WTC11 (cell line): ENCODE measurements around the gene TDRD15. TPM values are rescaled to one million over a fixed set of nuclear protein-coding genes. Genes with fewer than 3 reads are reported as not detected.

Source experiments
- ATAC-seq: fragments of 200-7000 bp; cut with Tn5 transposase; 2 replicates; pipeline ENCODE4 v1.10.0; 2021; ENCODE audit warnings: mild to moderate bottlenecking, moderate library complexity
- CTCF ChIA-PET: fragments of 300-600 bp; sonication (Branson Sonifier 250); formaldehyde crosslinking; loops from one replicate; lab custom pipeline; 2021; ENCODE audit warnings: antibody characterized with exemption; lab: Charles Lee
- POLR2A ChIA-PET: fragments of 350-600 bp; sonication (Branson Sonifier 250); formaldehyde crosslinking; loops from one replicate; lab custom pipeline; 2021; ENCODE audit warnings: antibody characterized with exemption; lab: Charles Lee
- DNase-seq: peaks from one replicate; pipeline ENCODE4 v3.0.0; 2021; ENCODE audit warnings: low spot score
- H3K27ac Mint-ChIP-seq: 2 replicates; pipeline ENCODE4 v1.8.0; 2021; ENCODE audit warnings: mixed read lengths
- H3K27me3 Mint-ChIP-seq: 2 replicates; pipeline ENCODE4 v1.8.0; 2021; ENCODE audit warnings: low read depth, mild to moderate bottlenecking, moderate library complexity, mixed read lengths
- H3K36me3 Mint-ChIP-seq: 2 replicates; pipeline ENCODE4 v1.8.0; 2021; ENCODE audit warnings: mixed read lengths
- H3K4me1 Mint-ChIP-seq: 2 replicates; pipeline ENCODE4 v1.8.0; 2022; ENCODE audit warnings: mixed read lengths
- H3K4me3 Mint-ChIP-seq: 2 replicates; pipeline ENCODE4 v1.8.0; 2021; ENCODE audit warnings: mild to moderate bottlenecking, moderate library complexity, mixed read lengths
- H3K9me3 Mint-ChIP-seq: 2 replicates; pipeline ENCODE4 v1.8.0; 2021; ENCODE audit warnings: mixed read lengths
- ATF1 ChIP-seq: sonication (generic); formaldehyde crosslinking; IDR thresholded peaks from 2 replicates; pipeline ENCODE4 v1.8.1; 2023; ENCODE audit warnings: mild to moderate bottlenecking, moderate library complexity, missing genetic modification reagents
- CBFB ChIP-seq: sonication (generic); formaldehyde crosslinking; IDR thresholded peaks from 2 replicates; pipeline ENCODE4 v1.8.1; 2022; ENCODE audit warnings: mild to moderate bottlenecking, low read depth, missing genetic modification reagents
- ESRRA ChIP-seq: sonication (generic); formaldehyde crosslinking; IDR thresholded peaks from 2 replicates; pipeline ENCODE4 v1.8.1; 2022; ENCODE audit warnings: mild to moderate bottlenecking, missing genetic modification reagents, borderline replicate concordance
- ETV6 ChIP-seq: sonication (generic); formaldehyde crosslinking; IDR thresholded peaks from 2 replicates; pipeline ENCODE4 v1.8.1; 2022; ENCODE audit warnings: mild to moderate bottlenecking, missing genetic modification reagents
- FOXP1 ChIP-seq: sonication (generic); formaldehyde crosslinking; IDR thresholded peaks from 2 replicates; pipeline ENCODE4 v1.8.0; 2022; ENCODE audit warnings: missing genetic modification reagents, mild to moderate bottlenecking, moderate library complexity, borderline replicate concordance
- GABPB1 ChIP-seq: sonication (generic); formaldehyde crosslinking; IDR thresholded peaks from 2 replicates; pipeline ENCODE4 v1.8.1; 2023; ENCODE audit warnings: mild to moderate bottlenecking, missing genetic modification reagents
- NFYB ChIP-seq: sonication (generic); formaldehyde crosslinking; conservative IDR thresholded peaks from 2 replicates; pipeline ENCODE4 v1.8.0; 2022; ENCODE audit warnings: low read depth, missing genetic modification reagents
- NR2C2 ChIP-seq: sonication (generic); formaldehyde crosslinking; IDR thresholded peaks from 2 replicates; pipeline ENCODE4 v1.8.0; 2022; ENCODE audit warnings: mild to moderate bottlenecking, missing genetic modification reagents
- OVOL2 ChIP-seq: fragments of 250-450 bp; sonication (Bioruptor Pico); IDR thresholded peaks from 2 replicates; pipeline ENCODE4 v1.9.0; 2021; ENCODE audit warnings: mild to moderate bottlenecking, borderline replicate concordance
- TEAD4 ChIP-seq: sonication (generic); formaldehyde crosslinking; IDR thresholded peaks from 2 replicates; pipeline ENCODE4 v1.8.0; 2022; ENCODE audit warnings: mild to moderate bottlenecking, missing genetic modification reagents
- ZNF121 ChIP-seq: sonication (generic); formaldehyde crosslinking; IDR thresholded peaks from 2 replicates; pipeline ENCODE4 v1.8.0; 2023; ENCODE audit warnings: missing genetic modification reagents
- ZNF138 ChIP-seq: sonication (generic); formaldehyde crosslinking; conservative IDR thresholded peaks from 2 replicates; pipeline ENCODE4 v1.8.1; 2022; ENCODE audit warnings: mild to moderate bottlenecking, moderate library complexity, missing genetic modification reagents
- total RNA-seq: library from RNA; stranded (reverse); gene quantifications from 3 replicates; pipeline ENCODE4 v1.2.3, GENCODE V29; 2021
- TF ChIP-seq, protein P1 (sequence below): sonication (generic); formaldehyde crosslinking; IDR thresholded peaks from 2 replicates; pipeline ENCODE4 v1.8.1; 2023; ENCODE audit warnings: mild to moderate bottlenecking, missing genetic modification reagents, borderline replicate concordance
- TF ChIP-seq, protein P2 (sequence below): fragments of 250-450 bp; sonication (Bioruptor Pico); IDR thresholded peaks from 2 replicates; pipeline ENCODE4 v2.1.2; 2022; ENCODE audit warnings: mild to moderate bottlenecking, moderate library complexity
- TF ChIP-seq, protein P3 (sequence below): sonication (generic); formaldehyde crosslinking; IDR thresholded peaks from 2 replicates; pipeline ENCODE4 v1.8.0; 2022; ENCODE audit warnings: mild to moderate bottlenecking, missing genetic modification reagents
- TF ChIP-seq, protein P4 (sequence below): sonication (generic); formaldehyde crosslinking; IDR thresholded peaks from 2 replicates; pipeline ENCODE4 v1.8.1; 2022; ENCODE audit warnings: mild to moderate bottlenecking, moderate library complexity, missing genetic modification reagents
- TF ChIP-seq, protein P5 (sequence below): sonication (generic); formaldehyde crosslinking; IDR thresholded peaks from 2 replicates; pipeline ENCODE4 v1.8.1; 2022; ENCODE audit warnings: low read depth, missing genetic modification reagents, borderline replicate concordance
- TF ChIP-seq, protein P6 (sequence below): sonication (generic); formaldehyde crosslinking; IDR thresholded peaks from 2 replicates; pipeline ENCODE4 v1.8.1; 2022; ENCODE audit warnings: low read depth, mild to moderate bottlenecking, moderate library complexity, missing genetic modification reagents, borderline replicate concordance
- TF ChIP-seq, protein P7 (sequence below): sonication (generic); formaldehyde crosslinking; IDR thresholded peaks from 2 replicates; pipeline ENCODE4 v1.8.1; 2022; ENCODE audit warnings: mild to moderate bottlenecking, missing genetic modification reagents, moderate library complexity, borderline replicate concordance

Gene TDRD15
- total RNA-seq, 1 experiment from 2014 or later, result not detected

DNA sequence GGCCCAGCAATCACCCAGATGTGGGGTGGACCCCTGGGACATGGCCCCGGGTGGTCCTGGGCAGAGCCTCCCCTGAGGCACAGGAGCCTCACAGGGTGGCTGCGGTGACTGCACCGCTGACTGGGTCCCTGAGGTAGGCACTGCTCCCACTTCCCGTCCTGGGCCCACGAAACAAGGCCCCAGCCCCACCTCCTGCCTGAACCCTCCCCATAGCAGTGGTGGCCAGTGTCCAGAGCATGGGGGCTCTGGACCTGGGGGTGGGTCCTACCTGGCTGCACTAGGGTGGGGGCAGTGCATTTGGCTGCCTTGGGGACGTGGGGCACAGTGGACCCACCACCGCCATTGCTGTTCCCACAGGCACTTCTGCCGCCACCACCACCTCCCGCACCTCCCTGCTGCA, 39.4 kb downstream of the TDRD15 start:
- CTCF ChIA-PET, result no interaction called here
- no peaks in the 10 kb centered on the region for H3K4me1 Mint-ChIP-seq

DNA sequence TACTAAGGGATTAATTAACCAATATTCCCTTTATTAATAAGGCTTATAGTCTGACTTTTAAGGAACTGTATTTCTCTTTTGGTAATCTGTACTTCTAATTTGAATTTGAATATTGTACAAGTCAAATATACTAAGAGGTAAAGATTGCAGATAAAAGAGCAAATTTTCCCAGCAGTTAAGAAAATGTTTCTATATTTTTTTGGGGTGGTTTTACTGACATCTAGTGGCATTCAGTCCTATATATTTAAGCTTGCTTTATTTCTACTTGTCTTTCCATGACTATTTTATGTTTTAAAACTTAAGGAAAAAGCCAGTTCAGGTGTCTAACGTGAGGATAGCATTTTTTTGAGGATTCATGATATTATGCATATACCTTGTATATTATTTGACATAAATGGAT, 41.6 kb downstream of the TDRD15 start:
- Mint-ChIP-seq H3K36me3 (no peaks in the 10 kb centered on the region), H3K4me1 (no peaks in the 10 kb centered on the region), H3K27ac (no peak overlapping the region), H3K4me3 (no peak overlapping the region), H3K9me3 (peaks cover 16% of the 10 kb centered on the region), H3K27me3 (no peaks in the 10 kb centered on the region)
- DNase-seq (no peak), ATAC-seq (no peak)
- TF ChIP-seq, protein P1, sequence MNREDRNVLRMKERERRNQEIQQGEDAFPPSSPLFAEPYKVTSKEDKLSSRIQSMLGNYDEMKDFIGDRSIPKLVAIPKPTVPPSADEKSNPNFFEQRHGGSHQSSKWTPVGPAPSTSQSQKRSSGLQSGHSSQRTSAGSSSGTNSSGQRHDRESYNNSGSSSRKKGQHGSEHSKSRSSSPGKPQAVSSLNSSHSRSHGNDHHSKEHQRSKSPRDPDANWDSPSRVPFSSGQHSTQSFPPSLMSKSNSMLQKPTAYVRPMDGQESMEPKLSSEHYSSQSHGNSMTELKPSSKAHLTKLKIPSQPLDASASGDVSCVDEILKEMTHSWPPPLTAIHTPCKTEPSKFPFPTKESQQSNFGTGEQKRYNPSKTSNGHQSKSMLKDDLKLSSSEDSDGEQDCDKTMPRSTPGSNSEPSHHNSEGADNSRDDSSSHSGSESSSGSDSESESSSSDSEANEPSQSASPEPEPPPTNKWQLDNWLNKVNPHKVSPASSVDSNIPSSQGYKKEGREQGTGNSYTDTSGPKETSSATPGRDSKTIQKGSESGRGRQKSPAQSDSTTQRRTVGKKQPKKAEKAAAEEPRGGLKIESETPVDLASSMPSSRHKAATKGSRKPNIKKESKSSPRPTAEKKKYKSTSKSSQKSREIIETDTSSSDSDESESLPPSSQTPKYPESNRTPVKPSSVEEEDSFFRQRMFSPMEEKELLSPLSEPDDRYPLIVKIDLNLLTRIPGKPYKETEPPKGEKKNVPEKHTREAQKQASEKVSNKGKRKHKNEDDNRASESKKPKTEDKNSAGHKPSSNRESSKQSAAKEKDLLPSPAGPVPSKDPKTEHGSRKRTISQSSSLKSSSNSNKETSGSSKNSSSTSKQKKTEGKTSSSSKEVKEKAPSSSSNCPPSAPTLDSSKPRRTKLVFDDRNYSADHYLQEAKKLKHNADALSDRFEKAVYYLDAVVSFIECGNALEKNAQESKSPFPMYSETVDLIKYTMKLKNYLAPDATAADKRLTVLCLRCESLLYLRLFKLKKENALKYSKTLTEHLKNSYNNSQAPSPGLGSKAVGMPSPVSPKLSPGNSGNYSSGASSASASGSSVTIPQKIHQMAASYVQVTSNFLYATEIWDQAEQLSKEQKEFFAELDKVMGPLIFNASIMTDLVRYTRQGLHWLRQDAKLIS, result no peak
- TF ChIP-seq ZNF138 (CRISPR knock-in tag), result no peak
- TF ChIP-seq, protein P2, sequence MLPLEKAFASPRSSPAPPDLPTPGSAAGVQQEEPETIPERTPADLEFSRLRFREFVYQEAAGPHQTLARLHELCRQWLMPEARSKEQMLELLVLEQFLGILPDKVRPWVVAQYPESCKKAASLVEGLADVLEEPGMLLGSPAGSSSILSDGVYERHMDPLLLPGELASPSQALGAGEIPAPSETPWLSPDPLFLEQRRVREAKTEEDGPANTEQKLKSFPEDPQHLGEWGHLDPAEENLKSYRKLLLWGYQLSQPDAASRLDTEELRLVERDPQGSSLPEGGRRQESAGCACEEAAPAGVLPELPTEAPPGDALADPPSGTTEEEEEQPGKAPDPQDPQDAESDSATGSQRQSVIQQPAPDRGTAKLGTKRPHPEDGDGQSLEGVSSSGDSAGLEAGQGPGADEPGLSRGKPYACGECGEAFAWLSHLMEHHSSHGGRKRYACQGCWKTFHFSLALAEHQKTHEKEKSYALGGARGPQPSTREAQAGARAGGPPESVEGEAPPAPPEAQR (CRISPR knock-in tag), result no peak
- ChIA-PET CTCF (interaction anchor here (0.5 to 1.4 kb wide), 3 partner anchors 33 to 122 kb away, joined by 3 to 10 read pairs (median 3); partner anchors contain the start of gene APOB), POLR2A (no interaction called here)

More for the DNA sequence above, 39.4 kb downstream of the TDRD15 start:
- Mint-ChIP-seq H3K27ac (no peak overlapping the region), H3K27me3 (no peaks in the 10 kb centered on the region), H3K9me3 (peaks cover 9% of the 10 kb centered on the region), H3K4me3 (no peak overlapping the region), H3K36me3 (no peaks in the 10 kb centered on the region)
- POLR2A ChIA-PET, result no interaction called here
- TF ChIP-seq, protein P3, sequence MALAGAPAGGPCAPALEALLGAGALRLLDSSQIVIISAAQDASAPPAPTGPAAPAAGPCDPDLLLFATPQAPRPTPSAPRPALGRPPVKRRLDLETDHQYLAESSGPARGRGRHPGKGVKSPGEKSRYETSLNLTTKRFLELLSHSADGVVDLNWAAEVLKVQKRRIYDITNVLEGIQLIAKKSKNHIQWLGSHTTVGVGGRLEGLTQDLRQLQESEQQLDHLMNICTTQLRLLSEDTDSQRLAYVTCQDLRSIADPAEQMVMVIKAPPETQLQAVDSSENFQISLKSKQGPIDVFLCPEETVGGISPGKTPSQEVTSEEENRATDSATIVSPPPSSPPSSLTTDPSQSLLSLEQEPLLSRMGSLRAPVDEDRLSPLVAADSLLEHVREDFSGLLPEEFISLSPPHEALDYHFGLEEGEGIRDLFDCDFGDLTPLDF, result no peak
- TF ChIP-seq, protein P4, sequence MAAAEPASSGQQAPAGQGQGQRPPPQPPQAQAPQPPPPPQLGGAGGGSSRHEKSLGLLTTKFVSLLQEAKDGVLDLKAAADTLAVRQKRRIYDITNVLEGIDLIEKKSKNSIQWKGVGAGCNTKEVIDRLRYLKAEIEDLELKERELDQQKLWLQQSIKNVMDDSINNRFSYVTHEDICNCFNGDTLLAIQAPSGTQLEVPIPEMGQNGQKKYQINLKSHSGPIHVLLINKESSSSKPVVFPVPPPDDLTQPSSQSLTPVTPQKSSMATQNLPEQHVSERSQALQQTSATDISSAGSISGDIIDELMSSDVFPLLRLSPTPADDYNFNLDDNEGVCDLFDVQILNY (CRISPR knock-in tag), result no peak
- TF ChIP-seq OVOL2 (no peak), FOXP1 (CRISPR knock-in tag) (no peak), NR2C2 (CRISPR knock-in tag) (no peak), ESRRA (CRISPR knock-in tag) (no peak), ETV6 (CRISPR knock-in tag) (no peak), TEAD4 (CRISPR knock-in tag) (no peak), GABPB1 (no peak), ZNF121 (CRISPR knock-in tag) (no peak), CBFB (no peak), ATF1 (CRISPR knock-in tag) (no peak), NFYB (CRISPR knock-in tag) (no peak)
- TF ChIP-seq, protein P5, sequence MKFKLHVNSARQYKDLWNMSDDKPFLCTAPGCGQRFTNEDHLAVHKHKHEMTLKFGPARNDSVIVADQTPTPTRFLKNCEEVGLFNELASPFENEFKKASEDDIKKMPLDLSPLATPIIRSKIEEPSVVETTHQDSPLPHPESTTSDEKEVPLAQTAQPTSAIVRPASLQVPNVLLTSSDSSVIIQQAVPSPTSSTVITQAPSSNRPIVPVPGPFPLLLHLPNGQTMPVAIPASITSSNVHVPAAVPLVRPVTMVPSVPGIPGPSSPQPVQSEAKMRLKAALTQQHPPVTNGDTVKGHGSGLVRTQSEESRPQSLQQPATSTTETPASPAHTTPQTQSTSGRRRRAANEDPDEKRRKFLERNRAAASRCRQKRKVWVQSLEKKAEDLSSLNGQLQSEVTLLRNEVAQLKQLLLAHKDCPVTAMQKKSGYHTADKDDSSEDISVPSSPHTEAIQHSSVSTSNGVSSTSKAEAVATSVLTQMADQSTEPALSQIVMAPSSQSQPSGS (CRISPR knock-in tag), result no peak
- TF ChIP-seq, protein P6, sequence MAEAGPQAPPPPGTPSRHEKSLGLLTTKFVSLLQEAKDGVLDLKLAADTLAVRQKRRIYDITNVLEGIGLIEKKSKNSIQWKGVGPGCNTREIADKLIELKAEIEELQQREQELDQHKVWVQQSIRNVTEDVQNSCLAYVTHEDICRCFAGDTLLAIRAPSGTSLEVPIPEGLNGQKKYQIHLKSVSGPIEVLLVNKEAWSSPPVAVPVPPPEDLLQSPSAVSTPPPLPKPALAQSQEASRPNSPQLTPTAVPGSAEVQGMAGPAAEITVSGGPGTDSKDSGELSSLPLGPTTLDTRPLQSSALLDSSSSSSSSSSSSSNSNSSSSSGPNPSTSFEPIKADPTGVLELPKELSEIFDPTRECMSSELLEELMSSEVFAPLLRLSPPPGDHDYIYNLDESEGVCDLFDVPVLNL (CRISPR knock-in tag), result no peak
- TF ChIP-seq, protein P7, sequence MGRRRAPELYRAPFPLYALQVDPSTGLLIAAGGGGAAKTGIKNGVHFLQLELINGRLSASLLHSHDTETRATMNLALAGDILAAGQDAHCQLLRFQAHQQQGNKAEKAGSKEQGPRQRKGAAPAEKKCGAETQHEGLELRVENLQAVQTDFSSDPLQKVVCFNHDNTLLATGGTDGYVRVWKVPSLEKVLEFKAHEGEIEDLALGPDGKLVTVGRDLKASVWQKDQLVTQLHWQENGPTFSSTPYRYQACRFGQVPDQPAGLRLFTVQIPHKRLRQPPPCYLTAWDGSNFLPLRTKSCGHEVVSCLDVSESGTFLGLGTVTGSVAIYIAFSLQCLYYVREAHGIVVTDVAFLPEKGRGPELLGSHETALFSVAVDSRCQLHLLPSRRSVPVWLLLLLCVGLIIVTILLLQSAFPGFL, result no peak
- ATAC-seq (no peak), DNase-seq (no peak)
